Measurements from ENCODE around the gene TMIGD2. TPM values are rescaled to one million over a fixed set of nuclear protein-coding genes. Genes with fewer than 3 reads are reported as not detected.

TMIGD2 gene
- total and polyA plus RNA-seq, 2 experiments from 2014 or later, result not detected

GRCh38 chr19:4268816-4269430 lies 33.3 kb downstream of the TMIGD2 start:
- Histone ChIP-seq H3K36me3 (replicated peaks; ENCODE audit: insufficient read depth, low read depth) (no peaks in the 10 kb centered on the region), H3K4me1 (ENCODE audit: insufficient read depth) (no peaks in the 10 kb centered on the region), H3K9me3 (ENCODE audit: low read depth) (no peaks in the 10 kb centered on the region), H3K27ac (no peak overlapping the region), H3K9me2 (replicated peaks; ENCODE audit: insufficient read depth) (no peaks in the 10 kb centered on the region), H3K27me3 (no peaks in the 10 kb centered on the region), H2AFZ (no peak overlapping the region), H3K4me2 (no peak overlapping the region), H3K79me2 (no peaks in the 10 kb centered on the region), H3K4me3 (no peak overlapping the region), H4K20me1 (ENCODE audit: insufficient read depth, poor library complexity, severe bottlenecking) (no peaks in the 10 kb centered on the region)
- DNase-seq (ENCODE audit: low spot score), result no peak
- TF ChIP-seq CTCF (IDR thresholded peaks at IDR 0.05; ENCODE audit: poor library complexity) (no peak), EZH2phosphoT487 (IDR thresholded peaks at IDR 0.05; ENCODE audit: low read depth, severe bottlenecking, unreplicated experiment) (no peak), EZH2 (IDR thresholded peaks at IDR 0.05; ENCODE audit: borderline replicate concordance) (no peak)
- 94% methylated on average over 13 of the region's 13 CpGs for WGBS (ENCODE audit: low lambda C conversion rate, missing lambda C conversion rate)

DNA sequence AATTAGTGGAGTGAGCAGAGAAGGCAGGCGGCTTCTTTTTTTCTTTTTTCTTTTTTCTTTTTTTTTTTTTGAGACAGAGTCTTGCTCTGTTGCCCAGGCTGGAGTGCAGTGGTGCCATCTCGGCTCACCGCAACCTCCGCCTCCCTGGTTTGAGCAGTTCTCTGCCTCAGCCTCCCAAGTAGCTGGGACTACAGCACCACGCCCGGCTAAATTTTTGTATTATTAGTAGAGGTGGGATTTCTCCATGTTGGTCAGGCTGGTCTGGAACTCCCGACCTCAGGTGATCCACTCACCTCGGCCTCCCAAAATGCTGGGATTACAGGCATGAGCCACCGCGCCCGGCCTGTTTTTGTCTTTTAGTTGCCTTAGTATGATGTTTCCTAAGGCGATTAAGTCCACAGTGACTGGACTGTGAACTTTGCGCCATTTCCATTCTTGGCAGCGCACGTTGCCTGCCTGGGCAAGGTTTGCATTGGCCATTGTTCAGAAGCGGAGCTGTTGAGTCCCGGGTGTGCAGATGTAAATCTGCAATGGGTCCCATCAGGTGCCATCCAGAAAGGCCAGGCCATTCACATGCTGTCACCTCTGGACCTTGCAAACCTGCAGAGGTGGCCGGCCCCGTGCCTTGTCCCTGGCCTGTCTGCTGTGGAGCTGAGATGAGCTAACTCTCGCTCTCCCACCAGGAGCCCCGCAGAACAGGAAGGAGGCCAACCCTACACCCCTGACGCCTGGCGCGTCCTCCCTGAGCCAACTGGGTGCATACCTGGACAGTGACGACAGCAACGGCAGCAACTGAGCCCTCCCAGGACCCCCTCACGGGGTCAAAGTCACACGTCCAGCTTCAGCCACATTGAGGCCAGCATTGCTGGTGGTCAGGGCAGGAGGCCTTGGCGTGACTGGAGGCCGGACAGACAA lies 34.0 kb downstream of the TMIGD2 start:
- WGBS (ENCODE audit: low lambda C conversion rate, missing lambda C conversion rate), result 90% methylated on average over 29 of the region's 30 CpGs
- no peaks in the 10 kb centered on the region for H3K4me1 ChIP-seq (ENCODE audit: insufficient read depth)
- no peak overlapping the region for H3K27ac ChIP-seq

GRCh38 chr19:4267101-4267900 lies 34.9 kb downstream of the TMIGD2 start:
- no peaks in the 10 kb centered on the region for H3K9me2 ChIP-seq (replicated peaks; ENCODE audit: insufficient read depth)
- no peak overlapping the region for H3K4me2 ChIP-seq
- no peak overlapping the region for H3K4me3 ChIP-seq
- H3K4me1 ChIP-seq (ENCODE audit: insufficient read depth), result no peaks in the 10 kb centered on the region
- TF ChIP-seq EZH2 (IDR thresholded peaks at IDR 0.05; ENCODE audit: borderline replicate concordance), result no peak
- TF ChIP-seq EZH2phosphoT487 (IDR thresholded peaks at IDR 0.05; ENCODE audit: low read depth, severe bottlenecking, unreplicated experiment), result no peak
- TF ChIP-seq CTCF (IDR thresholded peaks at IDR 0.05; ENCODE audit: poor library complexity), result peak; percentile 84
- no peaks in the 10 kb centered on the region for H3K9me3 ChIP-seq (ENCODE audit: low read depth)
- H3K27me3 ChIP-seq, result no peaks in the 10 kb centered on the region
- no peak overlapping the region for H3K27ac ChIP-seq
- no peaks in the 10 kb centered on the region for H3K79me2 ChIP-seq
- no peak overlapping the region for H2AFZ ChIP-seq
- no peaks in the 10 kb centered on the region for H3K36me3 ChIP-seq (replicated peaks; ENCODE audit: insufficient read depth, low read depth)
- DNase-seq (ENCODE audit: low spot score), result peak; percentile 81
- H4K20me1 ChIP-seq (ENCODE audit: insufficient read depth, poor library complexity, severe bottlenecking), result no peaks in the 10 kb centered on the region
- WGBS (ENCODE audit: low lambda C conversion rate, missing lambda C conversion rate), result 50% methylated on average over 21 of the region's 21 CpGs

More for the DNA sequence above, 34.0 kb downstream of the TMIGD2 start:
- Histone ChIP-seq H3K9me3 (ENCODE audit: low read depth) (no peaks in the 10 kb centered on the region), H3K9me2 (replicated peaks; ENCODE audit: insufficient read depth) (no peaks in the 10 kb centered on the region), H3K4me2 (no peak overlapping the region), H4K20me1 (ENCODE audit: insufficient read depth, poor library complexity, severe bottlenecking) (no peaks in the 10 kb centered on the region), H2AFZ (no peak overlapping the region), H3K36me3 (replicated peaks; ENCODE audit: insufficient read depth, low read depth) (no peaks in the 10 kb centered on the region), H3K27me3 (no peaks in the 10 kb centered on the region), H3K4me3 (no peak overlapping the region), H3K79me2 (no peaks in the 10 kb centered on the region)
- DNase-seq (ENCODE audit: low spot score), result peak; percentile 16
- TF ChIP-seq EZH2phosphoT487 (IDR thresholded peaks at IDR 0.05; ENCODE audit: low read depth, severe bottlenecking, unreplicated experiment), result no peak
- no peak for TF ChIP-seq CTCF (IDR thresholded peaks at IDR 0.05; ENCODE audit: poor library complexity)
- no peak for TF ChIP-seq EZH2 (IDR thresholded peaks at IDR 0.05; ENCODE audit: borderline replicate concordance)
